Thyroid gland (tissue), 4 donors: ENCODE results near the gene OSBPL3. TPM values are rescaled to one million over a fixed set of nuclear protein-coding genes. Genes with fewer than 3 reads are reported as not detected.

Experiments used
- DNase-seq, 2 donors: peaks; one replicate each; pipeline ENCODE4 v3.0.0-alpha.2; 2019
- H3K27ac ChIP-seq, 3 donors: fragments of 200-600 bp; sonication (generic); 1 replicate in 2 of 3; 2 replicates in 1 of 3; pipeline ENCODE4 v1.5.1; 2016 to 2019; ENCODE audit warnings: mild to moderate bottlenecking in 1 of 3, moderate library complexity in 1 of 3
- H3K27me3 ChIP-seq: fragments of 200-600 bp; sonication (generic); one replicate; pipeline ENCODE4 v1.5.1; 2019
- H3K36me3 ChIP-seq, 2 donors: fragments of 200-600 bp; sonication (generic); one replicate each; pipeline ENCODE4 v1.5.1; 2016 to 2019
- H3K4me1 ChIP-seq, 2 donors: fragments of 200-600 bp; sonication (generic); one replicate each; pipeline ENCODE4 v1.5.1; 2017 to 2019
- H3K4me3 ChIP-seq, 3 donors: fragments of 200-600 bp; sonication (generic); replicated peaks in 1 of 3; 1 replicate in 2 of 3; 2 replicates in 1 of 3; pipeline ENCODE4 v1.5.1; 2016; ENCODE audit warnings: mild to moderate bottlenecking in 1 of 3
- H3K9me3 ChIP-seq: fragments of 200-600 bp; sonication (generic); one replicate; pipeline ENCODE4 v1.5.1; 2017
- CTCF ChIP-seq, 6 experiments: fragments of 200-600 bp in 3 of 6; fragments of 450-650 bp in 3 of 6; sonication (generic) in 3 of 6; IDR thresholded peaks; one replicate each; pipeline ENCODE4 v1.5.1; 2016 to 2019; ENCODE audit warnings: antibody characterized with exemption in 6 of 6, mild to moderate bottlenecking in 2 of 6, inconsistent platforms in 1 of 6, moderate library complexity in 1 of 6
- POLR2A ChIP-seq, 2 donors: fragments of 450-650 bp; IDR thresholded peaks; one replicate each; pipeline ENCODE4 v1.6.1; 2017; ENCODE audit warnings: antibody characterized with exemption in 2 of 2, mild to moderate bottlenecking in 2 of 2, moderate library complexity in 1 of 2
- WGBS, 2 donors: methylation state at CpG; one replicate each; pipeline ENCODE4 v1.1.5; 2017; 5-methylcytosine and 5-hydroxymethylcytosine counted together
- intact Hi-C: fragments of 100-400 bp; cut with DNase I; formaldehyde crosslinking; loops from one replicate; pipeline ENCODE4 v1.15.1; 2023
- total RNA-seq, 4 donors: library from RNA; depleted of rRNA; stranded (reverse); fragments of >200 nt; gene quantifications; one replicate each; pipeline ENCODE4 v1.2.3, GENCODE V29; 2016

OSBPL3 gene
- total RNA-seq, 4 donors from 2014 or later: 22.1 to 41.7 (median 34.3) TPM

- intact Hi-C loops: no loop called here
- no peaks in the 10 kb centered on the region for H3K36me3 ChIP-seq
- no peak overlapping the region for H3K27ac ChIP-seq
- no peak overlapping the region for H3K4me3 ChIP-seq
- H3K4me1 ChIP-seq: no peaks in the 10 kb centered on the region
- H3K9me3 ChIP-seq: no peaks in the 10 kb centered on the region
- no peak for DNase-seq
- 85 to 89% methylated on average over 9 of the region's 9 CpGs for WGBS, 2 donors
- TF ChIP-seq CTCF (IDR thresholded peaks at IDR 0.05): no peak
- TF ChIP-seq POLR2A (IDR thresholded peaks at IDR 0.05): no peak
- H3K27me3 ChIP-seq: no peaks in the 10 kb centered on the region
Measured at GRCh38 chr7:24793982-24794648, 185.9 kb downstream of the OSBPL3 start.

DNA sequence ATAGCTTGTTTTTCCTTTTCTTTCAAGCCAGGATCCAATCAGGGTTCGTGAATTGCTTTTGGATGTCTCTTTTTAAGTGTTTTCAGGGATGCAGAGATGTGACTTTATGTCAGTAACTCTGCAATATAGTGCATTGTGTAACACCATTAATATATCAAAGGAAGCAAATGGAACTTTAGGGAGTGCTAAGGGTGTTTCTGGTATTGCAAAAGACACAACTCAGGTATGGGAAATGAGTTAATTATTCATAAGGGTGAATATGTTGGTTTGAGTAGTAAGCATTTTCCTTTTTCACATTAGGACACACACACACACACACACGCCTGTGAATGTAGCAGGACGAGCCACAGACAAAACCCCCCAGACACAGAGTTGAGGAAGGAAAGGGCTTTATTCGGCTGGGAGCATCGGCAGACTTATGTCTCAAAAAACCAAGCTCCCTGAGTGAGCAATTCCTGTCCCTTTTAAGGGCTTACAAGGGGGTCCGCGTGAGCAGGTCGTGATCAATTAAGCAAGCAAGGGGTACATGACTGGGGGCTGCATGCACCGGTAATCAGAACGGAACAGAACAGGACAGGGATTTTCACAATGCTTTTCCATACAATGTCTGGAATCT lies 190.9 kb downstream of the OSBPL3 start:
- DNase-seq: no peak
- Histone ChIP-seq H3K36me3 (no peaks in the 10 kb centered on the region), H3K4me3 (no peak overlapping the region), H3K27ac (no peak overlapping the region), H3K27me3 (no peaks in the 10 kb centered on the region), H3K4me1 (no peaks in the 10 kb centered on the region), H3K9me3 (no peaks in the 10 kb centered on the region)
- no peak for TF ChIP-seq POLR2A (IDR thresholded peaks at IDR 0.05)
- TF ChIP-seq CTCF (IDR thresholded peaks at IDR 0.05): no peak
- 91 to 96% methylated on average over 10 of the region's 10 CpGs for WGBS, 2 donors
- intact Hi-C loops: no loop called here

GRCh38 chr7:24788075-24788474 lies 191.9 kb downstream of the OSBPL3 start:
- Histone ChIP-seq H3K27me3 (no peaks in the 10 kb centered on the region), H3K4me1 (no peaks in the 10 kb centered on the region), H3K4me3 (no peak overlapping the region), H3K36me3 (no peaks in the 10 kb centered on the region), H3K27ac (no peak overlapping the region), H3K9me3 (no peaks in the 10 kb centered on the region)
- WGBS, 2 donors: 93 to 94% methylated on average over 9 of the region's 9 CpGs
- intact Hi-C loops: no loop called here
- TF ChIP-seq POLR2A (IDR thresholded peaks at IDR 0.05) (no peak), CTCF (IDR thresholded peaks at IDR 0.05) (peak in 1 of 6 experiments; percentile 12)
- DNase-seq: no peak

DNA sequence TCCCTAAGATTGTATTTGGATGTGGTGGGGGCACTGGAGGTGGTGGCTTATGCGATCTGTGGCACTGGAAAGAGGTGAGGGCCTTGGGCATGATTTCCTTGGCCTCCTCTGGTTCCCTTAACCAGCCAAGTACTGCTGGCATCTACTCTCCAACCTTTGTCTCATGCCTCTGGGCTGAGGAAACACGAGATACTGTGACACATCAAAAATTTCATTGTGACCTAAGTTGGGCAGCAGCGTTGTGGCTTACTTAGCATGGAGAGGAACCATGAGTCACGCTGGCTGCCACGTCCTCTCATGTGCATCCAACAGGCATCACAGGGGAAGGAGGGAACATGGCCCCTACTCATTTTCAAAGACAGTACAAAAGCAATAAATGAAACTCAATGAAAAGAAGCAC lies 193.0 kb downstream of the OSBPL3 start:
- peak; percentile 11 to 34 for DNase-seq
- 75 to 79% methylated on average over 5 of the region's 5 CpGs for WGBS, 2 donors
- H3K4me3 ChIP-seq: no peak overlapping the region

More for the DNA sequence above, 193.0 kb downstream of the OSBPL3 start:
- Histone ChIP-seq H3K27ac (no peak overlapping the region), H3K36me3 (no peaks in the 10 kb centered on the region), H3K4me1 (no peaks in the 10 kb centered on the region), H3K27me3 (no peaks in the 10 kb centered on the region), H3K9me3 (no peaks in the 10 kb centered on the region)
- TF ChIP-seq CTCF (IDR thresholded peaks at IDR 0.05): no peak
- TF ChIP-seq POLR2A (IDR thresholded peaks at IDR 0.05): no peak
- intact Hi-C loops: no loop called here
